HCT116 (cell line): ENCODE data around the gene FAM131B.

Source experiments
- CEBPB ChIP-seq: IDR thresholded peaks from 2 replicates; pipeline ENCODE4 v1.6.1; 2012; ENCODE audit warnings: low read depth
- CTCF ChIP-seq, 3 experiments: fragments of 200-600 bp in 1 of 3; sonication (generic) in 1 of 3; IDR thresholded peaks in 2 of 3; conservative IDR thresholded peaks in 1 of 3; 2 replicates each; pipeline ENCODE4 v1.5.1; 2012 to 2017; ENCODE audit warnings: low read depth in 2 of 3, low read length in 2 of 3, antibody characterized with exemption in 1 of 3, borderline replicate concordance in 1 of 3, control low read depth in 1 of 3, mild to moderate bottlenecking in 1 of 3, mixed read lengths in 1 of 3, mixed run types in 1 of 3, moderate library complexity in 1 of 3; ENCODE audit not compliant: insufficient read depth in 1 of 3
- EZH2 ChIP-seq: fragments of 200-600 bp; sonication (generic); IDR thresholded peaks from 2 replicates; pipeline ENCODE4 v1.6.1; 2017; ENCODE audit warnings: antibody characterized with exemption, mixed run types
- FOSL1 ChIP-seq: IDR thresholded peaks from 2 replicates; pipeline ENCODE4 v1.6.1; 2012; ENCODE audit warnings: low read depth
- POLR2A ChIP-seq: IDR thresholded peaks from 2 replicates; pipeline ENCODE4 v1.7.0; 2011; ENCODE audit warnings: borderline replicate concordance; ENCODE audit not compliant: insufficient read depth, insufficient read length; ENCODE audit errors: extremely low read depth
- POLR2AphosphoS5 ChIP-seq: IDR thresholded peaks from 2 replicates; pipeline ENCODE4 v1.6.1; 2011; ENCODE audit warnings: mild to moderate bottlenecking, low read depth, low read length, moderate library complexity
- RAD21 ChIP-seq: IDR thresholded peaks from 2 replicates; pipeline ENCODE4 v1.6.1; 2012; ENCODE audit warnings: low read depth, mild to moderate bottlenecking
- REST ChIP-seq: IDR thresholded peaks from 2 replicates; pipeline ENCODE4 v1.6.1; 2012; ENCODE audit warnings: low read depth
- TCF7L2 ChIP-seq: IDR thresholded peaks from 2 replicates; pipeline ENCODE4 v1.7.0; 2011; ENCODE audit warnings: borderline replicate concordance, inconsistent platforms; ENCODE audit not compliant: insufficient read depth, insufficient read length; ENCODE audit errors: extremely low read depth

- no peak for TF ChIP-seq FOSL1
- TF ChIP-seq CTCF (IDR thresholded peaks at IDR 0.05 in 2 of 3, conservative IDR thresholded peaks at IDR 0.05 in 1 of 3; ENCODE audit: borderline replicate concordance in 1 of 3, insufficient read depth in 1 of 3, low read depth in 2 of 3, low read length in 2 of 3) = no peak
- TF ChIP-seq RAD21 = no peak
- TF ChIP-seq EZH2 = no peak
- no peak for TF ChIP-seq REST
- no peak for TF ChIP-seq TCF7L2
- no peak for TF ChIP-seq POLR2AphosphoS5
- TF ChIP-seq POLR2A = no peak
- TF ChIP-seq CEBPB = no peak
Measured at GRCh38 chr7:143346018-143346417, 16.5 kb downstream of the FAM131B start.
